Suprapubic skin (tissue), 4 donors: ENCODE results near the gene FDX2. TPM values are rescaled to one million over a fixed set of nuclear protein-coding genes. Genes with fewer than 3 reads are reported as not detected.

Experiments
- DNase-seq, 2 donors: peaks; one replicate each; pipeline ENCODE4 v3.0.0-alpha.2; 2019; ENCODE audit warnings: low spot score in 2 of 2
- H3K27ac ChIP-seq: fragments of 200-600 bp; sonication (generic); one replicate; pipeline ENCODE4 v1.5.1; 2019
- H3K27me3 ChIP-seq: fragments of 200-600 bp; sonication (generic); one replicate; pipeline ENCODE4 v1.5.1; 2019
- H3K36me3 ChIP-seq: fragments of 200-600 bp; sonication (generic); one replicate; pipeline ENCODE4 v1.5.1; 2019
- H3K4me1 ChIP-seq: fragments of 200-600 bp; sonication (generic); one replicate; pipeline ENCODE4 v1.5.1; 2019
- H3K4me3 ChIP-seq: fragments of 200-600 bp; sonication (generic); one replicate; pipeline ENCODE4 v1.5.1; 2019; ENCODE audit warnings: mild to moderate bottlenecking
- H3K9me3 ChIP-seq: fragments of 200-600 bp; sonication (generic); one replicate; pipeline ENCODE4 v1.5.1; 2019
- CTCF ChIP-seq, 2 donors: fragments of 200-600 bp in 1 of 2; fragments of 450-650 bp in 1 of 2; sonication (generic) in 1 of 2; IDR thresholded peaks; one replicate each; pipeline ENCODE4 v1.5.1; 2016 to 2019; ENCODE audit warnings: antibody characterized with exemption in 2 of 2, mild to moderate bottlenecking in 1 of 2, moderate library complexity in 1 of 2
- EP300 ChIP-seq: sonication (generic); formaldehyde crosslinking; IDR thresholded peaks from one replicate; pipeline ENCODE4 v1.6.1; 2017; ENCODE audit warnings: antibody characterized with exemption
- POLR2A ChIP-seq, 2 donors: fragments of 450-650 bp; IDR thresholded peaks; one replicate each; pipeline ENCODE4 v1.6.1; 2017; ENCODE audit warnings: antibody characterized with exemption in 2 of 2, mild to moderate bottlenecking in 2 of 2, moderate library complexity in 2 of 2
- POLR2AphosphoS5 ChIP-seq, 3 donors: sonication (generic); formaldehyde crosslinking; IDR thresholded peaks; one replicate each; pipeline ENCODE4 v1.6.1; 2017; ENCODE audit warnings: antibody characterized with exemption in 3 of 3
- WGBS: methylation state at CpG from one replicate; pipeline ENCODE4 v1.1.5; 2018; 5-methylcytosine and 5-hydroxymethylcytosine counted together
- total RNA-seq, 4 donors: library from RNA; depleted of rRNA; stranded (reverse); fragments of >200 nt; gene quantifications; one replicate each; pipeline ENCODE4 v1.1.0, GENCODE V29; 2016

FDX2 gene
- total RNA-seq, 4 donors from 2014 or later = 7.9 to 19.0 (median 14.5) TPM

- H3K27me3 ChIP-seq = no peaks in the 10 kb centered on the region
- H3K36me3 ChIP-seq = peaks cover 18% of the 10 kb centered on the region
- no peak overlapping the region for H3K4me3 ChIP-seq
- WGBS = 83% methylated on average over 7 of the region's 7 CpGs
- H3K4me1 ChIP-seq = peaks cover 16% of the 10 kb centered on the region
- H3K9me3 ChIP-seq = no peaks in the 10 kb centered on the region
- no peak for DNase-seq
- no peak overlapping the region for H3K27ac ChIP-seq
- no peak for TF ChIP-seq POLR2AphosphoS5 (IDR thresholded peaks at IDR 0.05)
These were observed 53.0 kb downstream of the FDX2 start for GRCh38 chr19:10262771-10263170.

- no peak for TF ChIP-seq EP300
- TF ChIP-seq POLR2A (IDR thresholded peaks at IDR 0.05) = no peak
- TF ChIP-seq CTCF (IDR thresholded peaks at IDR 0.05) = no peak
- TF ChIP-seq POLR2AphosphoS5 (IDR thresholded peaks at IDR 0.05) = no peak
- peaks cover 43% of the 10 kb centered on the region for H3K36me3 ChIP-seq
- no peaks in the 10 kb centered on the region for H3K27me3 ChIP-seq
- no peak overlapping the region for H3K27ac ChIP-seq
- 32% methylated on average over 7 of the region's 8 CpGs for WGBS
- DNase-seq = no peak
- no peaks in the 10 kb centered on the region for H3K9me3 ChIP-seq
- H3K4me3 ChIP-seq = no peak overlapping the region
- H3K4me1 ChIP-seq = peaks cover 16% of the 10 kb centered on the region
These were observed 55.7 kb downstream of the FDX2 start for GRCh38 chr19:10260141-10260584.

Other genes starting within 250 kb of the FDX2 start
- gene SHFL, start 229.7 kb downstream of the FDX2 start, total RNA-seq = 10 to 100 TPM; 11.8 to 26.7 (median 22.3) TPM
- 1 to 10 TPM in 1 of 4 donors, under 1 TPM in 2, not detected in 1; 0.38 to 1.1 (median 0.42) TPM for gene ANGPTL6, start 213.3 kb downstream of the FDX2 start, total RNA-seq
- gene PPAN, start 209.7 kb downstream of the FDX2 start, total RNA-seq = 10 to 100 TPM; 41.9 to 55.1 (median 46.8) TPM
- gene P2RY11, start 204.3 kb downstream of the FDX2 start, total RNA-seq = 10 to 100 TPM; 16.4 to 32.9 (median 19.9) TPM
- 100 to 1,000 TPM; 211 to 315 (median 225) TPM for gene EIF3G, start 196.1 kb downstream of the FDX2 start, total RNA-seq
- gene DNMT1, start 121.1 kb downstream of the FDX2 start, total RNA-seq = 10 to 100 TPM; 36.1 to 54.4 (median 44.2) TPM
- gene S1PR2, start 84.7 kb downstream of the FDX2 start, total RNA-seq = 1 to 10 TPM; 3.9 to 9.9 (median 8.6) TPM
- 100 to 1,000 TPM in 1 of 4 donors, 10 to 100 TPM in 3; 53.3 to 108 (median 77.3) TPM for gene MRPL4, start 63.8 kb downstream of the FDX2 start, total RNA-seq
- gene ICAM1, start 44.9 kb downstream of the FDX2 start, total RNA-seq = 10 to 100 TPM in 2 of 4 donors, 1 to 10 TPM in 2; 9.1 to 11.1 (median 9.6) TPM
- gene ICAM4, start 29.1 kb downstream of the FDX2 start, total RNA-seq = not detected
- under 1 TPM in 3 of 4 donors, not detected in 1; 0.21 to 0.97 (median 0.62) TPM for gene ICAM5, start 26.1 kb downstream of the FDX2 start, total RNA-seq
- gene ZGLP1, start 6.2 kb downstream of the FDX2 start, total RNA-seq = 1 to 10 TPM; 1.4 to 7.2 (median 2.9) TPM
- gene RAVER1, start 17.5 kb upstream of the FDX2 start, total RNA-seq = 10 to 100 TPM; 18.4 to 27.8 (median 24.8) TPM
- gene ICAM3, start 23.6 kb upstream of the FDX2 start, total RNA-seq = 1 to 10 TPM; 3.1 to 4.5 (median 3.8) TPM
- 100 to 1,000 TPM in 2 of 4 donors, 10 to 100 TPM in 2; 80.4 to 200 (median 124) TPM for gene TYK2, start 64.6 kb upstream of the FDX2 start, total RNA-seq
- 100 to 1,000 TPM in 3 of 4 donors, 10 to 100 TPM in 1; 91.7 to 178 (median 109) TPM for gene CDC37, start 87.5 kb upstream of the FDX2 start, total RNA-seq
- gene PDE4A, start 104.5 kb upstream of the FDX2 start, total RNA-seq = 1 to 10 TPM; 3.7 to 7.9 (median 5.6) TPM
- 10 to 100 TPM; 44.3 to 75.8 (median 69.9) TPM for gene KEAP1, start 187.3 kb upstream of the FDX2 start, total RNA-seq
- gene S1PR5, start 201.4 kb upstream of the FDX2 start, total RNA-seq = 10 to 100 TPM; 19.2 to 63.8 (median 26.8) TPM
- 10 to 100 TPM; 52.2 to 80.8 (median 63.6) TPM for gene ATG4D, start 227.9 kb upstream of the FDX2 start, total RNA-seq
- 10 to 100 TPM; 19.1 to 46.9 (median 24.5) TPM for gene KRI1, start 250.0 kb upstream of the FDX2 start, total RNA-seq